B cell (primary cell): ENCODE data around the gene AK4.

ENCODE experiments used
- CTCF ChIP-seq: fragments of 200-600 bp; IDR thresholded peaks from one replicate; pipeline ENCODE4 v1.8.0; 2022; ENCODE audit warnings: antibody characterized with exemption, mild to moderate bottlenecking
- EZH2 ChIP-seq: IDR thresholded peaks from 2 replicates; pipeline ENCODE4 v1.6.1; 2012; ENCODE audit warnings: borderline replicate concordance, low read depth, mild to moderate bottlenecking, moderate library complexity, low read length; ENCODE audit not compliant: insufficient read depth, poor library complexity, severe bottlenecking

GRCh38 chr1:65141918-65142317 lies 6.1 kb upstream of the AK4 start:
- TF ChIP-seq CTCF (no peak), EZH2 (no peak)
